NCI-H1694 (cell line): ENCODE measurements around the gene MYBPH.

Experiments
- DNase-seq: peaks from one replicate; lab custom pipeline; 2025; lab: John Stamatoyannopoulos, UW

Gene MYBPH

DNA sequence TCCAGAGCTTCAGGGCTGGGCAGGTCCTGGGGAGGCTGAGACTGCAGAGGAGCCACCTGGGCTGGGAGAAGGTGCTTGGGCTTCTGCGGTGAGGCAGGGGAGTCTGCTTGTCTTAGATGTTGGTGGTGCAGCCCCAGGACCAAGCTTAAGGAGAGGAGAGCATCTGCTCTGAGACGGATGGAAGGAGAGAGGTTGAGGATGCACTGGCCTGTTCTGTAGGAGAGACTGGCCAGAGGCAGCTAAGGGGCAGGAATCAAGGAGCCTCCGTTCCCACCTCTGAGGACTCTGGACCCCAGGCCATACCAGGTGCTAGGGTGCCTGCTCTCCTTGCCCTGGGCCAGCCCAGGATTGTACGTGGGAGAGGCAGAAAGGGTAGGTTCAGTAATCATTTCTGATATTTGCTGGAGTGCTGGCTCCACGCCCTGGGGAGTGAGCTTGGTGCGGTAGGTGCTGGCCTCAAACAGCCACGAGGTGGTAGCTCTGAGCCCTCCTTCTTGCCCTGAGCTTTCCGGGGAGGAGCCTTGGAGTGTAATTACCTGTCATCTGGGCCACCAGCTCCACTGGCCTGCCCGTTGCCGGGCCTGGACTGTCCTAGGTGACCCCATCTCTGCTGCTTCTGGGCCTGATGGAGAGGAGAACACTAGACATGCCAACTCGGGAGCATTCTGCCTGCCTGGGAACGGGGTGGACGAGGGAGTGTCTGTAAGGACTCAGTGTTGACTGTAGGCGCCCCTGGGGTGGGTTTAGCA is 9.3 kb downstream of the MYBPH start:
- no peak for DNase-seq

DNA sequence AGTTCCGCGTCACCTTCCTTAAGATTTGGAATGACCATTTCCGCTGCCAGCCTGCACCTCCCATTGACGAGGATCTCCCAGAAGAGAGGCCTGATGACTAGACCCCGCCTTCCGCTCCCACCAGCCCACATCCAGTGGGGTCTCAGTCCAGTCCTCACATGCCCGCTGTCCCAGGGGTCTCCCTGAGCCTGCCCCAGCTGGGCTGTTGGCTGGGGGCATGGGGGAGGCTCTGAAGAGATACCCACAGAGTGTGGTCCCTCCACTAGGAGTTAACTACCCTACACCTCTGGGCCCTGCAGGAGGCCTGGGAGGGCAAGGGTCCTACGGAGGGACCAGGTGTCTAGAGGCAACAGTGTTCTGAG is 9.8 kb downstream of the MYBPH start:
- no peak for DNase-seq

DNA sequence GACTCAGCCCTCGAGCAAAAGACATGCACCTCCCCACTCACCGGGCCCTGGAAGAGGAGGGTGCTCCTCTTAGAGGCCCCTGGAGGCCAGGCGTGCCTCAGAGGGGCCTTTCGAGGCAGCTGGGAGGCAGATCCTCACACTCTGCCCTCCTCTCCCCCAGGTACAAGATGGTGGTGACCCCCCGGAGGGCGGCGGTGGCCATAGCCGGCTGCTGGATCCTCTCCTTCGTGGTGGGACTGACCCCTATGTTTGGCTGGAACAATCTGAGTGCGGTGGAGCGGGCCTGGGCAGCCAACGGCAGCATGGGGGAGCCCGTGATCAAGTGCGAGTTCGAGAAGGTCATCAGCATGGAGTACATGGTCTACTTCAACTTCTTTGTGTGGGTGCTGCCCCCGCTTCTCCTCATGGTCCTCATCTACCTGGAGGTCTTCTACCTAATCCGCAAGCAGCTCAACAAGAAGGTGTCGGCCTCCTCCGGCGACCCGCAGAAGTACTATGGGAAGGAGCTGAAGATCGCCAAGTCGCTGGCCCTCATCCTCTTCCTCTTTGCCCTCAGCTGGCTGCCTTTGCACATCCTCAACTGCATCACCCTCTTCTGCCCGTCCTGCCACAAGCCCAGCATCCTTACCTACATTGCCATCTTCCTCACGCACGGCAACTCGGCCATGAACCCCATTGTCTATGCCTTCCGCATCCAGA is 10.4 kb downstream of the MYBPH start:
- no peak for DNase-seq

DNA sequence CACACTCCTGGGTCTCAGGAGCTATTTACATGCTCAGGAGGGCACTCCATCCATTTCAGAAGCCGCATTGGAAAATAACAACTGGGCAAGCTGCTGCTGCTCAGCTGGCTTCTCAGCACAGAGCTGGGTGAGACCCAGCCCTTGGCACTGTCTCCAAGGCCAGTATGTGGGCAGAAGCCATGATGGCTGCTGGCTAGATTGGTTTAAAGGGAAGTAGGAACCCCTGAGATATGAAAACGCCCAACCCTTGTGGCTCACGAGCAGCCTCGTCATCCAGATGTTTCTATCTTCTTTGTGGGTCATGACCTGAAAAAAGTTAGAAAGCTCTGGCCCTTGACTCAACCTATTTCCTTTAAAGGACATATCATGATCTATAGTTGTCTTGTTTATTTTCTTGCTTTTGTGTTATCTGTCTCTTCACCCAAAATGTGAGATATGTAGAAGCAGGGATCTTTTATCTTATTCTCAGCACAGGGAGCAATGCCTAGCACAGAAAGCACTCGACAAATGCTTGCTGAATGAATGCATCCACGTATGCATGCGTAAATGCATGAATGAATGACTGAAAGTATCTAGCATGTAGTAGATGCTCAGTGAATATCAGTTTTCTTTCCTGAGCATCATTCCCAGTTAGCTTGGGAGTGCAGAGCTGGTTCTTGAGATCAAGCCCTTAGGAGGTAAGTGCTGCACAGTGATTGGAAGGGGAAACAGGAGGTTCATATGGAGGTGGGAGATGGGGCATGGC is 11.6 kb downstream of the MYBPH start:
- DNase-seq: no peak

- DNase-seq: no peak
These were observed 13.2 kb downstream of the MYBPH start for GRCh38 chr1:203162403-203162802.

DNA sequence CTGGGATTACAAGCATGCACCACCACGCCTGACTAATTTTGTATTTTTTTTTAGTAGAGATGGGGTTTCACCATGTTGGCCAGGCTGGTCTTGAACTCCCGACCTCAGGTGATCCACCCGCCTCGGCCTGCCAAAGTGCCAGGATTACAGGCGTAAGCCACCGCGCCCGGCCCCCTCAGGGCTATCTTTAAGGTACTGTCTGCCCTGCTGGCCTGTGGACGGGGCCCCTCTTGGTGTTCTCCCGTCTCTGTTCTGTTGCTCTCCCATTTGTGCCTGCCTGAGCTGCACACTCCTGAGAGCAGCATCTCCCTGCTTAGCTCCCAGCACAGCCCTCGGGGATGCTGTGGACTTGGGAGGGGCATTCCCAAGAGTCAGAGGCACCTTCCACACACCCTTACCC is 13.9 kb downstream of the MYBPH start:
- no peak for DNase-seq

DNA sequence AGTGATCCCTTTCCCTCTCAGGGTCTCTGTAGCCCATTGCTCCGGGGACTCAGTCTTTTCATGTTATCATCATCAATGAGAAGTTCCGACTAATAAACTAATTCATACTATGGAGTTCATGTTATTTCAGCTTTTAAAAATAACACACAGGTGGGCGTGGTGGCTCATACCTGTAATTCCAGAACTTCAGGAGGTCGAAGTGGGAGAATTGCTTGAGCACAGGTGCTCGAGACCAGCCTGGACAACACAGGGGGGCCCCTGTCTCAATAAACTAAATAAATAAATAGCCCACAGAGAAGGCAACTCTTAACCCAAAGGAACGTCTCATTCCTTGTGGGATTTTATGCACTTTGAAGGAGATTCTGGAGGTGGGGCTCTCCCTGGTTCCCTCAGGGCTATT is 14.5 kb downstream of the MYBPH start:
- no peak for DNase-seq

DNA sequence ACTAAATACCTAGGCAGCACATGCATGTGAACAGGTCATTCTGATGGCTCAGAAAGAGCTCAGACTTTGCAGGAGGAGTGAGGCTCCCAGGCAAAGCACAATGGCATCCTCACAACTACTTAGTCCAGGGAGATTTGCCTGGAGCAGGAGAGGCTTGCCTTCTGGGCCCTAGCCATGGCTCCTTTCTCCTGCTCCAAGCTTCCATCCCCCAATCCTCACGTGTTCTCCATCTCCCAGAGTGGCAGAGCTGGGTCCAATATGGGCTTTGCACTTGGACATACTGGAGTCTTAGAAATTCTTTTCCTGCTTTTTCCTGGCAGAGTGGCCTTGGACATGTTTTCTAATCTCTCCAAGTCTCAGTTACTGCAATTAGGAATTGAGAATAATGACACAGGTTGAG is 15.8 kb downstream of the MYBPH start:
- DNase-seq: no peak

- peak; percentile 93 for DNase-seq
These were observed 16.5 kb downstream of the MYBPH start for GRCh38 chr1:203158960-203159665.

DNA sequence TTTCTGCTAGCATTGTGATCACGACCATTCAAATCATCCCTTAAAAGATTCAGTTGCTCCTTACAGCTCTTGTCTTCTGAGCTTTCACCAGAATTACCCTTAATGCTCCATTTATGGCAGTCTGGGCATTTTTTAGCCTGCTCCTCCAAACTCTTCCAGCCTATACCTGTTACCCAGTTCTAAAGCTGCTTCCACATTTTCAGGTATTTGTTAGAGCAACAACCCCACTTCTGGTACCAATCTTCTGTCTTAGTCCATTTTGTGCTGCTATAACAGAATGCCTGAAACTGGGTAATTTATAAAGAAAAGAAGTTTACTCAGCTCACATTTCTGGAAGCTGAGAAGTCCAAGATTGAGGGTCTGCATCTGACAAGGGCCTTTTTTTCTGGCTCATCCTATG is 17.2 kb downstream of the MYBPH start:
- no peak for DNase-seq

- DNase-seq: no peak
These were observed 19.3 kb downstream of the MYBPH start for GRCh38 chr1:203156280-203156679.

- no peak for DNase-seq
These were observed 21.4 kb downstream of the MYBPH start for GRCh38 chr1:203153989-203154821.

- DNase-seq: no peak
These were observed 22.3 kb downstream of the MYBPH start for GRCh38 chr1:203153051-203153988.

- DNase-seq: peak; percentile 9
These were observed 23.2 kb downstream of the MYBPH start for GRCh38 chr1:203152158-203153034.

GRCh38 chr1:203151362-203152157 is 24.1 kb downstream of the MYBPH start:
- no peak for DNase-seq

- no peak for DNase-seq
These were observed 24.9 kb downstream of the MYBPH start for GRCh38 chr1:203150511-203151297.

GRCh38 chr1:203149188-203149840 is 26.3 kb downstream of the MYBPH start:
- peak; percentile 16 for DNase-seq
